AG09319 (cell line): ENCODE measurements around the gene RAB26.

Experiments used
- DNase-seq: peaks from one replicate; pipeline ENCODE4 v3.0.0-alpha.2; 2010; ENCODE audit warnings: low read depth; ENCODE audit errors: extremely low read depth
- TF ChIP-seq, protein P1 (sequence below): IDR thresholded peaks from 2 replicates; pipeline ENCODE4 v1.5.1; 2011; ENCODE audit warnings: low read depth, mild to moderate bottlenecking, inconsistent platforms, low read length, moderate library complexity

The RAB26 gene

DNA sequence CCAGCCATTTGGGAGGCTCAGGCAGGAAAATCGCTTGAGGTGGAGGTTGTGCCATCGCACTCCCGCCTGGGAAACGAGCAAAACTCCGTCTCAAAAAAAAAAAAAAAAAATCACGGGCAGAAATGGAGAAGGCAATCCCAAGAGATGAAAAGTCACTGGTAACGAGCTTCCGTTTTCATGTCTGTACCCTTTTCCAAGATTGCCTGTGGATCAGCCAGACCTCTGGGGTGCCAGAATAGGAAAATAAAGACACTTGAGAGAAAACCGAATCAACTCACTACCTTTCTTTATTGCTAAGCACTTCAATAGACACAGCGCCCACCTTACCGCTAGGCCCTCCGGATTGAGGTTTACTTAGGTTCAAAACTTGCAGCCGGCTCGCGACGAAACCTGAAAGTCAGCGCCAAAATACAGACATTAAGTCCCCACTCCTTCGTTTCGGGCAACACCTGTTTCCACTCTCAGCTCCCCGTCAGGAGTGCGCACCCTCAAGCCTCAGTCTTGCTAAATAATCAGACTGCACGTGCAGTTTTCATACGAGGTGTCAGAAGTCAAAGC is 6.2 kb downstream of the RAB26 start:
- TF ChIP-seq, protein P1, sequence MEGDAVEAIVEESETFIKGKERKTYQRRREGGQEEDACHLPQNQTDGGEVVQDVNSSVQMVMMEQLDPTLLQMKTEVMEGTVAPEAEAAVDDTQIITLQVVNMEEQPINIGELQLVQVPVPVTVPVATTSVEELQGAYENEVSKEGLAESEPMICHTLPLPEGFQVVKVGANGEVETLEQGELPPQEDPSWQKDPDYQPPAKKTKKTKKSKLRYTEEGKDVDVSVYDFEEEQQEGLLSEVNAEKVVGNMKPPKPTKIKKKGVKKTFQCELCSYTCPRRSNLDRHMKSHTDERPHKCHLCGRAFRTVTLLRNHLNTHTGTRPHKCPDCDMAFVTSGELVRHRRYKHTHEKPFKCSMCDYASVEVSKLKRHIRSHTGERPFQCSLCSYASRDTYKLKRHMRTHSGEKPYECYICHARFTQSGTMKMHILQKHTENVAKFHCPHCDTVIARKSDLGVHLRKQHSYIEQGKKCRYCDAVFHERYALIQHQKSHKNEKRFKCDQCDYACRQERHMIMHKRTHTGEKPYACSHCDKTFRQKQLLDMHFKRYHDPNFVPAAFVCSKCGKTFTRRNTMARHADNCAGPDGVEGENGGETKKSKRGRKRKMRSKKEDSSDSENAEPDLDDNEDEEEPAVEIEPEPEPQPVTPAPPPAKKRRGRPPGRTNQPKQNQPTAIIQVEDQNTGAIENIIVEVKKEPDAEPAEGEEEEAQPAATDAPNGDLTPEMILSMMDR, result no peak
- no peak for DNase-seq

DNA sequence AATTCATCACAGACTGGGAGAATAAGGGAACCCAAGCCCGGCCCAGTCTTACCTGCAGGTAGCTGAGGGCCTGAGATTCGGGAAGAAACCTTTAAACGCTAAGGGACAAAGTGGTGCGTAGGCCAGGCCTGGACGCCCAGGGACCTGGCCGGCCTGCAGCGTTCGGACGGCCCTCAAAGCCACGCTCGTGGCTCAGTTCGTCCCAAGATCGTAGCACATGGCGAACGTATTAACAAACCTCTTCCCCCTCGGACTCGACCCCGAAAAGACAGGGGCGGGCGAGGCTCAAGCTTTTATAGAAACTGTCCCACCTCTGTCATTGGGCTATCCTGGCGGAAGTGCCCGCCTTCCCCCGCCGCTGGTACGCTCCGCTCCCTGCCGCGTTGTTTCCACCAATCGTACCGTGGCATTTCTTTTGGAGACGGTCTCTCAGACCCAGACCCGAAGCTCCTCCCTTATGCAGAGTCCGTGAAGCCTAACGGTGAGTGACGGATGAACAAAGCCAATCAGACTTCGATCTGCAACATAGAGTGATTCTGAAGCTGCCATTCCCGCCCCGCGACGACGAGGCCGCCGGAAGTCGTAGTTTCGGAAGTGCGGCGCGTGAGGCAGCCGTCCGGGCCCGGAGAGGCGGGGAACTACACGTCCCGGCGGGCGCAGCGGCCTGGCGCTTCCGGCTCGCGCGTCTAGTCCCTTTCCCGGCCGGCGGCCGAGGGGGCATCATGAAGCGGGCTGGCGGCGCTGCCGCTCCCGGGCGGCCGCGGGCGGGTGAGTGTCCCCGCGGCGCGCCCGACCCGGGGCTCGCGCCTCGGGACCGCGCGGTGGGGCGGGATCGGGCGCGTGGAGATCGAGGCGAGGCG is 6.9 kb downstream of the RAB26 start, which contains the start of gene TRAF7:
TSS of gene TRAF7 (plus strand) at position 692 of the 860 bp plus-strand sequence. CDS start 8,139 bp downstream, outside the sequence.
- TF ChIP-seq, protein P1, result no peak
- peak; percentile 100 for DNase-seq

DNA sequence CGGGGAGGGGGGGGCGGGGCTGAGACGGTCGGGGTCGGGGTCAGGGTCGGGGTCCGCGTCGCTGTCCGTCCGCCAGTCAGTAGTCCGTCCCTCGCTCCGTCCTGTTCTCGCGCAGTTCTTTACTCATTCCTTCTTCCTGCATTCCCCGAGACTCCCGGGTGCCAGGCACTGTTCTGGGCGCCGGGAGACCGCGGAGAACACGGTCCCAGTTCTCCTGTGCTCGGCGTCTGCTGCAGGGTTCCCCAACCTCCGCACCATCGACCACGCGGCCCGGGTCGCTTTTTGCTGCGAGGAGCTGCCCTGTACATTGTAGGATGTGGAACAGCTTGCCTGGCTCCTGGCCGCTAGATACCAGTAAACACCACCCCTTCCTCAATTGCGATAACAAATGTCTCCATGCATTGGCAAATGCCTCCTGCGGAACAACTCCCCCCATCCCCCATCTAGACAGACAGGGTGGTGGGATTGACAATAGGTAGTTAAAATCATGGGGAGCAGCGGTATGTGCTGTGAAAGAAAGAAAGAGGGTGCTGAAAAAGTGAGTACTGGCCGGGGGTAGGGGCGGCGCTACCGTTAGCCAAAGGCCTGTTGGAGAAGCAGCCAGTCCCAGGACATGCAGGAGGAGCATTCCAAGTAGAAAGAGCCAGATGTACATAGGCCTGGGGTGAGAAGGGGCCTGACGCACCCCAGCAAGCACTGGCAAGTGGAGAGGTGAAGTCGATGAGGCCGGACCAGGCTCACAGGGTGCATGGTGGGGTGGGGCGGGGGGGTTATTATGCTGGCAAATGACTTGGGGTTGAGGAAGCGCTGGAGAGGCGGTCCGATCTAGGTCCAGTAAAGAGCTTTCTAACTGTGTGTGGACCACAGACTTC is 7.8 kb downstream of the RAB26 start:
- DNase-seq, result no peak
- TF ChIP-seq, protein P1, result no peak

DNA sequence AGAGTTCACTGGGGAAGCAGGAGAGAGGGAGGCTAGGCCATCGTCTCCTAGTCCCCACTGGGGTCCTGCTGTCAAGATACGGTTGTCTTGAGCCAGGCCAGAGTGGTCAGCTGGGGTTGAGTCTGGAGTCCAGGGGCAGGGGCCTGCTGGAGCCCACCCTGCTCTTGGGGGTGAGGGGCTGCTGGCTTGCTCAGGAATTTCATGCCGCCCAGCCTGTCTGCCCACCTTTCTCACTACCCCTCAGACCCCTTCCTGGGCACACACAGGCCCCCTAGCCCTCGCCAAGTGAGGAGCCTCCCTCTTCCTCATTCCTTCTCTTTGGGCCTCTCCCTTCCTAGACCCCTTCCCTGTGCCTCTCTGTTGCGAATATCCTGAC is 8.4 kb downstream of the RAB26 start:
- TF ChIP-seq, protein P1, result no peak
- no peak for DNase-seq

DNA sequence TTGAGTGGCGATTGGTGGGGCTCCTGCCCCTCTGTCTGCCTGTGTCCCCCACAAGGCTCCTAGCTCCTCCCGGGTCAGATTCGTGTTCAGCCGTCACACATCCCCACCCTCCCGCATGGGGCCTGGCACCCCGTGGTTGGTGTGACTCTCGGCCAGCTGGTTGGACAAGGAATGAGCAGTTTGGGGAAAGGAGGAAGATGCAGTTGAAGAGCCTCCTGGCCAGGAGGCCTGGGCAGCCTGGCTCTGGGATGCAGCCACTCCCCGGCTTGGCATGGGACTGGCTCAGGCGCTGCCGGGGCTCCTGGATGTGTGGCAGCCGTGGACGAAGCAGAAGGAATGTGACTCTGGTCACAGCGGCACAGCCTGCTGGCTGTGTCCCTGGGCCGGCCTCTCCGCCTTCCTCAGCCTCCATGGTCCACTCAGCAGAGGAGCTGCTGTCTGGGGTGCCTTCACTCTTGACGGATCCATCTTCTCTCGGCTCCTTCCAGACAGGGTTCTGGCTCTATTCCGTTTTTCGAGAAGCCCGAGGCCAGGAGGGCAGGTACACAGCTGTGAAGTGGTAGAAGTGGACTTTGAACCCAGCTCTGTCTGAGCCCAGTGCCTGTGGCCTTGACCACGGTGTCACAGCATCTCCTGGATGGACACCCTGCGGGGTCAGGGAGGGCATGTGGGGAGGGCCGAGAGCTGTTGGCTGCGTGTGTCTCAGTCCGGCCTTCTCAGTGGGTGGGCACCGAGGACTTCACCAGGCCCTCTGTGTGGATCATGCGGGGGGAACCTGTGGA is 9.2 kb downstream of the RAB26 start:
- TF ChIP-seq, protein P1, result no peak
- no peak for DNase-seq

DNA sequence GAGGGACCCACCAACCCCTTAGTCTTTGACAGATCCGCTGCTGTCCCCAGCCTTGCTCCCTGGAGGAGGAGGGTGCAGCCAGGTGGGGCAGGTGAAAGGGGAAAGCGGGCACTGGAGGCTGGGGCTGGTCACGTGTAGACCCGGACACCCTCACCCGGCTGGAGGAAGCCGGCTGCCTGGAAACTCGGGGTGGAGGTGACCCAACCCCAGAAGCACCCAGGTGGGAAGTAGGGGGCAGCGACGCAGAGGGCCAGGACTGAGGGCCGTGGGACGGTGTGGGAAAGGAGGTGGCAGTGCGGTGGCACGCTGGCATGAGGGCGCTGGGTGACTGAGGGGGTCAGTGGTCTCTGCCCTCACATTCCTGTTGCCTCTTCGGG is 9.8 kb downstream of the RAB26 start:
- TF ChIP-seq, protein P1, result no peak
- DNase-seq, result no peak
